NCI-H82 treated with DMSO at 0.1 percent for 48 hours (cell line): ENCODE measurements around the gene MYH9.

Source experiments
- DNase-seq: peaks from one replicate; lab custom pipeline; 2025; ENCODE audit not compliant: unreplicated experiment; lab: John Stamatoyannopoulos, UW

MYH9 gene

GRCh38 chr22:36369004-36369921 is 18.5 kb downstream of the MYH9 start:
- DNase-seq, result no peak

GRCh38 chr22:36368359-36368983 is 19.3 kb downstream of the MYH9 start:
- DNase-seq, result no peak

- no peak for DNase-seq
Measured at GRCh38 chr22:36367479-36367878, 20.3 kb downstream of the MYH9 start.

- no peak for DNase-seq
Measured at GRCh38 chr22:36367066-36367465, 20.7 kb downstream of the MYH9 start.

- no peak for DNase-seq
Measured at GRCh38 chr22:36366291-36366708, 21.5 kb downstream of the MYH9 start.

- DNase-seq, result no peak
Measured at GRCh38 chr22:36365020-36365411, 22.8 kb downstream of the MYH9 start.

GRCh38 chr22:36364255-36365019 is 23.3 kb downstream of the MYH9 start:
- no peak for DNase-seq

- no peak for DNase-seq
Measured at GRCh38 chr22:36363349-36363981, 24.3 kb downstream of the MYH9 start.

- no peak for DNase-seq
Measured at GRCh38 chr22:36362932-36363331, 24.8 kb downstream of the MYH9 start.

GRCh38 chr22:36362075-36362474 is 25.7 kb downstream of the MYH9 start:
- no peak for DNase-seq

GRCh38 chr22:36360871-36361383 is 26.8 kb downstream of the MYH9 start:
- no peak for DNase-seq

GRCh38 chr22:36360011-36360410 is 27.8 kb downstream of the MYH9 start:
- no peak for DNase-seq

- DNase-seq, result no peak
Measured at GRCh38 chr22:36359470-36359996, 28.2 kb downstream of the MYH9 start.

- no peak for DNase-seq
Measured at GRCh38 chr22:36358533-36359469, 29.0 kb downstream of the MYH9 start.

- DNase-seq, result no peak
Measured at GRCh38 chr22:36356708-36357624, 30.8 kb downstream of the MYH9 start.

- no peak for DNase-seq
Measured at GRCh38 chr22:36355894-36356293, 31.9 kb downstream of the MYH9 start.

- DNase-seq, result no peak
Measured at GRCh38 chr22:36355362-36355761, 32.4 kb downstream of the MYH9 start.

- no peak for DNase-seq
Measured at GRCh38 chr22:36352803-36353507, 34.8 kb downstream of the MYH9 start.
